GM18520 (cell line): Measurements from ENCODE around the gene C1orf53.

Experiments used
- ATAC-seq: cut with Tn5 transposase; IDR thresholded peaks from one replicate; pipeline ENCODE4 v1.9.1; 2021; ENCODE audit not compliant: unreplicated experiment

The C1orf53 gene

DNA sequence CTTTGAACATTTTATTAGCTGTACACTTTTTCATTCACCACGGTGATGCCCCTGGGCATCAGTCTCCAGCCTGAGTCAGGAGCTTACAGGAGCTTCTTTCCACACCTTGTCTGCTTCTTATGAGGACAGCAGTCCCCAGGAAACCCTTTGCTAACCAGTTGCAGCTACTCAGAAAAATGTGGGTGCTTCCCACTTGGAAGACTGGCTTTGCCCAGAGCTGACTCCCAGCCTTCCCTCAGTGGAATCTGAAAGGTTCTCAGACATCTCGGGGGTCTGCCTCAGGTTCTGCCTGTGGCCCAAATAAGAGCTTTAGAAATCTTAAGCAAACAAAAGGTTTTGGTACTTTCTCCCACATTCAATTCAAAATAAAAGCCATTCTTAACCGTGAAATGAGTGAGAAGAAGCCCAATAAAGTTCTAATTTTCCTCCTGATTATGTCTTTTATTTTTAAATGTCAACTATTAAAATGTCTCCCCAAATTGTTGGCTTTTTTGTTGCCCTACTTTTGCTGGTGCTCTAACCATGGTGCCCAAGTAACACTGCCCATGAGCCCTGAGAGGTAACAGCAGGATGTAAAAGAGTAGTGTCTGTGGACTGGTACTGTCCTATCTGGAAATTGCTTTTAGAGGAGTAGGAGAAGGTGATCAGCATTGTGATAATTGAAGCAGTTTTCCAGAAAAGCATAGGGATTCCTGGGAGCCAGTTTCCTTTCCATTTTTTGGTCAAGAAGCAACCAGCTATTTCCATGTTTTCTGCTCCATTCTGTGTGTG is 5.6 kb downstream of the C1orf53 start:
- ATAC-seq = no peak

DNA sequence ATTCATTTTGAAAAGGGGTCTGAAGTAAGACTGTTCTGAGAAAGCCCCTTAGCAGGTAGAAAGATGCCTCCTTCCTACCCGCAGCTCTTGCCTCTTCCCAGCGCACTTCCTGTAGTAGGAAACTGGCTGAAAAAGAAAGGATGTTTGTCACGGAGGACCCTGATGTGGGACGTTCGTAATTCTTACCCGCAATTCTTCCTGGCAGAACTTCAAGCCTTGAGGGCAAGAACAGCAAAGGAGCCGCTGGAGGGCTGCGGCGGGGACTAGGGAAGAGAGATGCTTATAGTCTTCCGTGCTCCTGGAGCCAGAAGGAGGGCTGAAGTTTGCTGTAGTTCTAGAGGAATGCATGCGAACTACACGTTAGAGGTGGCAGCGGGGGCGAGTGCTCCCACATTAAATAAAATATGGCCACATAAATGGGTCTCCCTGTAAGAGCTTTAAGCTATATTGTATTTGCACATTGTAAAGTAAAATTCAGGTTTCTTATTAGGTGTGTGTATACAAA is 6.3 kb downstream of the C1orf53 start:
- ATAC-seq = no peak

DNA sequence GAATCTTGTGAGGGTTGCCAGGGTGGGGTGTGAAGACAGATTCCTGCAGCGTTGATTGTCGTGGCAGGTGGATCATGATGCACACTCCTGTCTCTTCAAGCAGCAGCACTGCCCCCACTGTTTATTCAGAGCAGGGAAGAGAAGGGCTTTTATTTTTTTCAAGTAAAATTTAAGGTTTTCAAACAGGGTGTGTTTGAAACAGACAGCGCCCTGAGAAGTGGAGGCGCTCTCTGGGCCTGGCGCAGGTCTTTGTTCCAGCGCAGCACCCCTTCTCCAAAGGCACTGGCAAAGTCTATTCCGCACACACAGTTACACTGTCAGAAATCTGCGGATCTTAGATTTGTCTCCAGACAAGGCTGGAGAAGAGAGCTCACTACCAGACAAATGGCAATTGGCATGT is 7.0 kb downstream of the C1orf53 start:
- ATAC-seq = no peak

DNA sequence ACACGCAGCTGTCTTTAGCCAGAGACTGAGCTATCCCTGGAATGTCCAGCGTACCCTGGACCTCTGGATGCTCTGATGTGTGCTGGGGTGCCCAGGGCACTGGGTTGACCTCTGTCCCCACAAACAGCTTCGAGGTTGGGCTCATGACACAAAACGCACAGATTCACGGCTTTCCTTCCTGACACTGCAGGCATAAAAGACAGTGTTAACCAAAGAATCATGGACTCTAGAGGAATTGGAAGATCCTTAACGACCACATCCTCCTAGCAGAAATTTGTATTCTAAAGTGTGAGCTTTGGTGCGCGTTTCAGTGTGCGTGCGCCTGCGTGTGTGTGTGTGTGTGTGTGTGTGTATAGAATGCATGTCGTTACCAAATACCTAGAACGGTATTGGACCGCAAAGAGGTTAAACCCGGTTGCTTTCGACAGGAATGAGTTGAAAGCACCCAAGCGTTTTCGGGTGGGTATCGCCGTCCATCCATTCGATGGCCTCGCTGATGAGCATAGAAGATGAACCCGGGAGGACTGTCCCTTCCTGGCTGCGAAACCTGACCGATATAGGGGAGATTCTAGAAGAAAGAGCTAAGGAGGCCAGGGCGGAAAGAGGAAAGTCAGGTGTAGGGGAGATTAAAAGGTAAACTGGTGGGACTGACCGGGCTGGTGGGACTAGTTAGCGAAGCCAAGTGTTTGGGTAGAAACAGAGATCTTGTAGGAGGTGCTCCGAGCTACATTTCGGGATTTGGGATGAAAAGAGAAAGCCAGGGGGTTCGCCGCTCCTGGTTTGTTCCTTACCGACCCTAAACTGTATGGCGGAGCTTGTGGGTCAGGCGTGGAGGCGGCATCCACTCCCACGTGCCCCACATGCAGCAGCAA is 7.9 kb downstream of the C1orf53 start:
- no peak for ATAC-seq

- ATAC-seq = no peak
Measured at GRCh38 chr1:197911111-197911856, 8.9 kb downstream of the C1orf53 start.

GRCh38 chr1:197911857-197912696 is 9.6 kb downstream of the C1orf53 start:
- ATAC-seq = no peak

DNA sequence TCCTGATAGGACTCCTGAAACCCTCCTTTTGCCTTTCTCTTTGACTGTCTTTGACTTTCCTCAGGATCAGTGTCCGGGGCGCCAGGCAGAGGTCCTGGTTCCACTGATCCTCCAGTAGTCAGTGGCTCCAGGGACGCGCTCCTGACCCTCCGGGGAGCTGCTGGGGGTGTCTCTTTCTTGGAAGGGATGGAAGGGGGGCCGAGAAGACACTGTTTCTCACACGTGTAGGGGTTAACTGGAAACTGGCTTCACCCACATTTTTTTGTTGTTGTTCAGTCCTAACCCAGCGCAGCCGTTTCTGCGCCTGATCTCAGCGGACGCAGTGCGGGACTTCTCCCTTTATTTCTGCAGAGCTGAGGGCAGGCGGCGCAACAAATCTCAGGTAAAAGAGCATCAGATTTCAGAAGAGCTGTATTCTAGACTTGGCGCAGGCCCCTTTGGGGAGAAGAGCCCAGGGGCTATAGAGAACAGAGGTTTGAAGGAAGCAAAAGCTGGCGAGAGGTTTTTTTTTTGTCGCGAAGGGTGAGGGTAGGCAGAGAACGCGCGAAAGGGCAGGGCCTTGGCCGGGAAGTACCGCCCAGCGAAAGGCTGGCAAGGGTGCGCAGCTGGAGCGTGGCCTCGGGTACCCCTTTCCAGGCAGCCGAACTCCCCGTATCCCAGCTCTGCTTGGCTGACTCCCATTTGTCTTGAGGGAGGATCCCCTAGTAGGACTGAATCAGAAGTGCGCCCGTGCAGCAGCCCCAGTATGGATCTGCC is 10.5 kb downstream of the C1orf53 start:
- ATAC-seq = no peak

GRCh38 chr1:197913495-197914276 is 11.3 kb downstream of the C1orf53 start:
- ATAC-seq = no peak

- ATAC-seq = no peak
Measured at GRCh38 chr1:197914510-197914909, 12.1 kb downstream of the C1orf53 start.

- no peak for ATAC-seq
Measured at GRCh38 chr1:197915260-197915861, 12.9 kb downstream of the C1orf53 start.

- no peak for ATAC-seq
Measured at GRCh38 chr1:197915862-197916499, 13.6 kb downstream of the C1orf53 start.

DNA sequence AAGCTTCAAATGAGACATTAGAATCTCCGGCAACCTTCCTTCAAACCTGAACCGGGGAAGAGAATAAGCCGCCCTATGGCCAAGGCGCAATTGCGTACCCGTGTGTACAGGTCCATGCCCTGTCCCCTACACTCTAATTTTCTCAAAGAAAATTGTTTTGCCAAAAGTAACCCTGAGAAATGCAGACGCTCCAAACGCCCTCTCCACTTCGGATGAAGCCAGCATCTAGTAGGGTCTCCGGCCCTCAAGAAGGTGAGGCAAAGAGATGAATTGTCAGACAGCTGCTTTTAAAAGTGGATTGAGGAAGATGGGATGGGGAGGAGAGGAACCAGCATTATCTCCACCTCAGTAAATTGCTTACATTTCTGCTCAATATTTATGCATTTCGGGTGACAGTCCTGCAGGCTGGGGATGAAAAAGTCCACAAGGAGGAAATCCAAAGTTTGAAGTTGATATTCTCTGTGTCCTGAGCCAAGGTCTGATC is 14.1 kb downstream of the C1orf53 start:
- ATAC-seq = no peak

- ATAC-seq = no peak
Measured at GRCh38 chr1:197917805-197918651, 15.6 kb downstream of the C1orf53 start.

DNA sequence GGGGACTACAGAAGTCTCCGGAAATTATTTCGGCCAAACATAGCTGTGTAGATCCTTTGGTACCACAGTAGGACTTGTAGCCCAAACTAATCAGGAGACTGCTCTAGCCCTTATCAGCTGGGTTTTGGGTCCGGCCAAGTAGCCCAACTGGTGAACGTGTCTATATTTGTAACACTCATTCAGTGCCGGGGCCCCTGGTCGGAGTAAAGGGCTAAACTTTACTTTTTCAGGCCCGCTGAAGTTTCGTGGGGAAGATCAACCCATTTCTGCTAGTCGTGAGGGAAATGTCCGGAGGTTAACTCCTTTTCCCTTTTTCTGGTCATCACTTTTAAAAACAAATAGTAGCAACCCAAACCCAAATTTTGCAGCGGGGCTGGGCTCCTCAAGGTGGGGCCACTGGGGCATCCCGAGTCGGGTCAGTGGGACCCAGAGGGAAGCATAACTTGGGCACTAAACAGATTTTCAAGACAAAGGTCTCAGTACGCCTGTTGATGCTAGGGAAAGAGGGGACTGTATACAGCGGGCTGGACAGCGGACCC is 16.4 kb downstream of the C1orf53 start:
- no peak for ATAC-seq

DNA sequence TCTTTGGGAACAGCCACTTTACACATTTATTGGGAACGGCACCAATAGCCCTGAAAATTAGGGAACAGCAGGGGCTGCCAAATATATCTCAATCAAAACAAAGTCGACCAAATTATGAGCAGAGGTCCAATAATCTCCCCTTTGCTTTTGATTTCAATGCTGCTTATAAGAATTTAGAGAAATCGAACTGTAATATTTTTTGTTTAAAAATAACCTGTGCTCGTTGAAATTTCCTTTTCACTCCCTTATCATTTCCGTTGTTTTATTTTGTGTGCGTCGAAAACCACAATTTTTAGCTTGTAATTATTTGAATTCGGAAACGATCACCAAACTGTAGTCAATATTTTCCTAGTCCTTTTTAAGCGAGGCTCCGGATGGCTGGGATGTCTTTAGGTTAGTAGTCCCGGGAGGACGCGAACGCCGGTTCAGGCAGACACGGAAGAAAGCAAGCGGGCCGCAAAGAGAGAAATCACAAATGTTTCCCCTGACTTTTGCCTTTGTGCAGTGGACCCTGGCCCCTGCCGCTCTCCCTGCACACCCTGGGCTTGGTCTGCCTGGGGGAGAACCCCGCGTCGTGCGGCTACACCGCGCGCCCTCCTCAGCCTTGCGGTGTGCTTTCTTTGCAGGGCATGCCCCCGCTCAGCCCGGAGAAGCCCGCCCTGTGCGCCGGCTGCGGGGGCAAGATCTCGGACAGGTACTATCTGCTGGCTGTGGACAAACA is 17.1 kb downstream of the C1orf53 start:
- no peak for ATAC-seq

- ATAC-seq = no peak
Measured at GRCh38 chr1:197920067-197920396, 17.6 kb downstream of the C1orf53 start.
